ENCODE measurements around the gene COG1. TPM values are rescaled to one million over a fixed set of nuclear protein-coding genes. Genes with fewer than 3 reads are reported as not detected.

COG1 gene
- total RNA-seq, 1 experiment from 2014 or later, result 26.5 TPM

DNA sequence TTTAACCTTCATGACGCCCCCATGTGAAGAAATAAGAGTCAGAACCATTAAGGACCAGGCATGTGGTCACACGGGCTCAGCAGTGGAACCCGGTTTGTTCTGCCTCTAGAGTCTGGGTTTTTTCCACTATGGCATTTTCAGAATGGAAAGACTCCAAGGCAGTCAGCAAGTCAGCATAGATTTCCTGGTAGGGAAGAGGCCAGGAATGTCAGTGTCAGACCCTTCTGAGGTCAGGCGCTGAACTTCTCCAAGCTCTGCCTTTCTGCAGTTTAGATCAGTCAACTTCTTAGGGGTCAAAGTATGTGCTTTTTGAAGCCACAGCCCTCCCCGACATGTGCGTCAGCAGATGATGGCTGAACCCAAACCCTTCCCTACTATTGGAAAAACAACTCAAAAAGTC, 24.2 kb upstream of the COG1 start:
- no peak for TF ChIP-seq CTCF (conservative IDR thresholded peaks at IDR 0.05)
- no peak overlapping the region for H4K8ac ChIP-seq (replicated peaks; ENCODE audit: insufficient read length, low read depth, low read length)
- H3K18ac ChIP-seq (ENCODE audit: insufficient read length, low read depth, low read length), result no peak overlapping the region
- no peak overlapping the region for H3K9ac ChIP-seq (ENCODE audit: extremely low read depth, insufficient read length, low read length)
- H4K91ac ChIP-seq (ENCODE audit: insufficient read length, low read depth, low read length), result no peak overlapping the region
- H2BK5ac ChIP-seq (ENCODE audit: insufficient read length, low read length), result no peak overlapping the region
- H3K27ac ChIP-seq (ENCODE audit: insufficient read length, low read depth, low read length), result no peak overlapping the region
- no peaks in the 10 kb centered on the region for H3K9me3 ChIP-seq (ENCODE audit: control insufficient read depth, low read depth, low read length)
- no peak overlapping the region for H3K4me2 ChIP-seq (ENCODE audit: insufficient read depth, insufficient read length, low read length)
- no peak overlapping the region for H2AK5ac ChIP-seq (ENCODE audit: insufficient read length, low read length)
- Mint-ChIP-seq H3K36me3 (ENCODE audit: insufficient read depth in 1 of 3, low read depth in 3 of 3) (peaks cover 15% of the 10 kb centered on the region in 3 experiments), H3K27ac (no peak overlapping the region), H3K9me3 (peaks cover 1 to 14% of the 10 kb centered on the region in 2 experiments; a peak in 2 of 5 replicates), H3K4me1 (peaks cover 44% of the 10 kb centered on the region in 2 experiments), H3K4me3 (no peak overlapping the region), H3K27me3 (ENCODE audit: low read depth) (peaks cover 59% of the 10 kb centered on the region)
- peaks cover 26% of the 10 kb centered on the region for H3K27me3 ChIP-seq (ENCODE audit: insufficient read depth, low read length)
- no peaks in the 10 kb centered on the region for H3K79me2 ChIP-seq (ENCODE audit: insufficient read depth, low read length)
- no peak overlapping the region for H2AFZ ChIP-seq (ENCODE audit: low read length)
- H3K79me1 ChIP-seq (ENCODE audit: insufficient read depth, low read depth, low read length, poor library complexity, severe bottlenecking), result no peaks in the 10 kb centered on the region
- H4K20me1 ChIP-seq (ENCODE audit: control insufficient read depth, insufficient read depth, insufficient read length), result no peaks in the 10 kb centered on the region
- no peak overlapping the region for H3K56ac ChIP-seq (ENCODE audit: insufficient read length, low read depth, low read length)
- no peak overlapping the region for H3K23ac ChIP-seq (ENCODE audit: insufficient read length, low read depth, low read length)
- no CpG with 5 or more reads among the region's 6 CpGs for WGBS (ENCODE audit: extremely low coverage, insufficient read length, low lambda C conversion rate)
- no peak overlapping the region for H3T11ph ChIP-seq (ENCODE audit: low read length)
- H2BK20ac ChIP-seq (ENCODE audit: low read depth, low read length, poor library complexity, severe bottlenecking), result no peak overlapping the region
- H3K4ac ChIP-seq (ENCODE audit: low read depth, low read length), result no peak overlapping the region
- DNase-seq, result no peak
- H3K14ac ChIP-seq (ENCODE audit: insufficient read depth, low read length), result no peak overlapping the region
- no peak overlapping the region for H2BK12ac ChIP-seq (ENCODE audit: insufficient read length, low read depth, low read length)
- H3K23me2 ChIP-seq (ENCODE audit: insufficient read length, low read depth, low read length, poor library complexity, severe bottlenecking), result peaks cover 17% of the 10 kb centered on the region
- H2BK15ac ChIP-seq (ENCODE audit: low read depth, low read length), result no peak overlapping the region
- H3K4me1 ChIP-seq (ENCODE audit: insufficient read depth, low read length), result peaks cover 10% of the 10 kb centered on the region; the same call in 1 of the 2 replicates
- H2BK120ac ChIP-seq (ENCODE audit: low read depth, low read length, poor library complexity, severe bottlenecking), result no peak overlapping the region
- no peak overlapping the region for H4K5ac ChIP-seq (ENCODE audit: insufficient read length, low read depth, low read length)
